GM21381 (cell line): ENCODE results near the gene CCNL1.
"Not testable (repeated sequence)": the region's sequence is repeated elsewhere in the genome, so short reads cannot be mapped to it uniquely, and the experiment has no call there.

Source experiments
- ATAC-seq: cut with Tn5 transposase; IDR thresholded peaks from one replicate; pipeline ENCODE4 v1.9.1; 2021; ENCODE audit warnings: mild to moderate bottlenecking, moderate library complexity; ENCODE audit not compliant: unreplicated experiment

The CCNL1 gene

GRCh38 chr3:157159762-157160657 lies at the start of gene CCNL1:
Gene CCNL1, minus strand, starts transcription at chr3:157160147. Its CDS starts 53 bp downstream, at chr3:157160094.
- ATAC-seq = peak; percentile 79

DNA sequence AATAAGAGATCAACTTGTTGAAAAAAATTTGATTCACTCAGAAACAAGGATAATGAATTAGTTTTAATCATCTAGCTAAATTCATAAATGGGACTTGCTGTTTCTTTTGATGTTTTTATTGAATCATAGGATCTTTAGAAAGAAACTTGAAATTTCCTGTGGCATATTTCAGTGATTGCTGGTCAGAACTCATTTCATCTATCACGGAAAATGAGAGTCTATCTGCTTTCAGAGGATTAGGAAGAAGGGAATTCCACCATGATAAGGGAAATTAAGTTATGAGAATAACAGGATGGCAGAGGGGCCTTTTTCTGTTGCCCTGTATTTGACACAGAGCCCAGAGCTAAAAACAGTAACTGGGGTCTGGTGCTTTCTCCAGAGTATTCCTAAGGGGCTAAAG lies 44.9 kb upstream of the CCNL1 start:
- no peak for ATAC-seq

DNA sequence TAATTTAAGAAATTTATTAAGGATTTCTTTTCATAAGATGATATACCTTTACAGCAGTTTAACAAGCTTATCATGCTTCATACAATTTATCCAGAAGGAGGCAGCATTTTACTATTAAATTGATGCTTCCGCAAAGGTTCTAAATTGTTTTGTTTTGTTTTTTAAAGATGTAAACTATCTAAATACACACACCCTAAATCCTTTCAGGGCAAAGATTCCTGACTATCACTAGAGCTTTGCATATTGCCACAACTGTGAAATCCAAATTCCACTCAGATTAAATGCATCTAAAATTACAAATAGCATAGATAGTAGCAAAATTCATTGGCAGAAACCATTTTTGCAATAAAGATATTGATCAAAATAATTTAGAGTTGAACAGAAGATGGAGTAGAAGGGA lies 44.5 kb upstream of the CCNL1 start:
- ATAC-seq = no peak

DNA sequence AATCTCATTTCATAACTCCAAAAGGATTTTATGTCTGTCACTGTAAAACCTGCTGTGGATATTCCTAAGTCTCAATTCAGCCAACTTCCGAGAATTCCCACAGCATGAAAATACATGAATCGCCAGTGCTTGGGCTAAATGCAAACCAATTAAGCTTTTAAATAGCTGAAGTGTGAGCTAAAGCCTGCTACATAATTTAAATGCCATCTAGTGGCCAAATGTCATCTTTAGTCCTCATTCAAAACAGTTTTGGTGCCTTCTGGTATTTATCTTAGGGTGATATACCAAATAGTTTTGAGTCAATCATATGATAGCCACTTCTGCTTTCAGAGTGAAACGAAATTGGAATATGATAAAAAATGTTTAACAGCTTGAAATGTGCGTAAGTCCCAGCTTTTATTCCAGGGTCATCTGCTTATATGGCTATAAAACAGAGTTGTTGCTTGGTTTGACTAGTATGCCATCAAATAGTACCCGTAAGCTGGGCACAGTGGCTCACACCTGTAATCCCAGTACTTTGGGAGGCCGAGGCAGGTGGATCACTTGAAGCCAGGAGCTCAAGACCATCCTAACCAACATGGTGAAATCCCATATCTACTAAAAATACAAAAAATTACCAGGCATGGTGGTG lies 41.8 kb upstream of the CCNL1 start:
- no peak for ATAC-seq

- ATAC-seq = no peak
Measured at GRCh38 chr3:157199841-157200240, 39.9 kb upstream of the CCNL1 start.

GRCh38 chr3:157195965-157196364 lies 36.0 kb upstream of the CCNL1 start:
- ATAC-seq = no peak

DNA sequence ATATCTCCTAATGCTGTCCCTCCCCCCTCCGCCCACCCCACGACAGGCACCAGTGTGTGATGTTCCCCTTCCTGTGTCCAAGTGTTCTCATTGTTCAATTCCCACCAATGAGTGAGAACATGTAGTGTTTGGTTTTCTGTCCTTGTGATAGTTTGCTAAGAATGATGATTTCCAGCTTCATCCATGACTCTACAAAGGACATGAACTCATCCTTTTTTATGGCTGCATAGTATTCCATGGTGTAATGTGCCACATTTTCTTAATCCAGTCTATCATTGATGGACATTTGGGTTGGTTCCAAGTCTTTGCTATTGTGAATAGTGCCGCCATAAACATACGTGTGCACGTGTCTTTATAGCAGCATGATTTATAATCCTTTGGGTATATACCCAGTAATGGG lies 31.2 kb upstream of the CCNL1 start:
- ATAC-seq = not testable (repeated sequence)

DNA sequence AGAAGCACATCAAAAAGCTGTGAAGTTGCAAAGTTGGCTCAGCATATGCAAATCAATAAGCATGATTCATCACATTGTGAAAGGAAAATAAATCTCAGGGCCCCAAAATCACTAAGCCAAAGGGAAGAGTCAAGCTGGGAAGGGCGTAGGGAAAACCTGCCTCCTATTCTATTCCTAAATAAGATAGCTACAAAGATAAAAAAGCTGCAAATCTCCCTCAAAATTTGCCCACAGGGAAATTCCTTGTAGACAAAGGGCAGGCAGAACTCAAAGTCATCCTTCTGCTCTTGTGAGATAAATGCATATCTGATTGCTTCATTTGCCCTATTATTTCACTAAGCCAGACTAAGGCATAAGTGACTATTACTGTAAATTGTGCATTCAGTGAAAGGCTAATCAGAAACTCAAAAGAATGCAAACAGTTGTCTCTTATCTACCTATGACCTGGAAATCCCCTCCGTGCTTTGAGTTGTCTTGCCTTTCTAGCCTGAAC lies 30.5 kb upstream of the CCNL1 start:
- ATAC-seq = no peak

DNA sequence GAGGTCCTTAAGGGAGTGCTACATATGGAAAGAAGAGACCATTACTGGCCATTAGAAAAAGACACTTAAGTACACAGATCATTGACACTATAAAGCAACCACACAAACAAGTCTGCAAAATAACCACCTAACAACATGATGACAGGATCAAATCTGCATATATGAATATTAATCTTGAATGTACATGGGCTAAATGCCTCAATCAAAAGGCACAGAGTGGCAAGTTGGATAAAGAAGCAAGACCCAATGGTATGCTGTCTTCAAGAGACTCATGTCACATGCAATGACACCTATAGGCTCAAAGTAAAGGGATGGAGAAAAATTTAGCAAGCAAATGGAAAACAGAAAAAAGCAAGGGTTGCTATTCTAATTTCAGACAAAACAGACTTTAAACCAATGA lies 28.4 kb upstream of the CCNL1 start:
- ATAC-seq = no peak

- ATAC-seq = no peak
Measured at GRCh38 chr3:157182879-157183278, 22.9 kb upstream of the CCNL1 start.

DNA sequence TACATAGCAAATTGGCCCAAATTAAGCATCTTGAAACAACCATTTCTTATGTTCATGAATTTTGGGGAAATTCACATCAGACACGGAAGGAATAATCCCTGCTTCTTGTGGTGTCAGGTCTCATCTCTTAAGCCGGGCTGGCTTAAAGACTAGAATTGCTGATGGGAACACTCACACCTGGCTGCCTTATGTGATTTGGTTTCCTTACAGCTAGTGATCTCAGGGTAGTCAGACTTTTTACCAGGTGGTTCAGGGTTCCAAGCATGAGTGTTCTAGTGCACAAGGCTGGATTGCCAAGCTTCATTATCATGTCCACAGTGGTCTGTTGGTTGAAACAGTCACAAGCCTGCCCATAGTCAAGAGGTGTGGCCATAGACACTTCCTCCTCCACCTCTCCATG lies 20.3 kb upstream of the CCNL1 start:
- no peak for ATAC-seq

GRCh38 chr3:157179365-157179803 lies 19.4 kb upstream of the CCNL1 start:
- no peak for ATAC-seq

GRCh38 chr3:157178503-157179364 lies 18.8 kb upstream of the CCNL1 start:
- not testable (repeated sequence) for ATAC-seq

GRCh38 chr3:157177801-157178453 lies 18.0 kb upstream of the CCNL1 start:
- ATAC-seq = not testable (repeated sequence)

DNA sequence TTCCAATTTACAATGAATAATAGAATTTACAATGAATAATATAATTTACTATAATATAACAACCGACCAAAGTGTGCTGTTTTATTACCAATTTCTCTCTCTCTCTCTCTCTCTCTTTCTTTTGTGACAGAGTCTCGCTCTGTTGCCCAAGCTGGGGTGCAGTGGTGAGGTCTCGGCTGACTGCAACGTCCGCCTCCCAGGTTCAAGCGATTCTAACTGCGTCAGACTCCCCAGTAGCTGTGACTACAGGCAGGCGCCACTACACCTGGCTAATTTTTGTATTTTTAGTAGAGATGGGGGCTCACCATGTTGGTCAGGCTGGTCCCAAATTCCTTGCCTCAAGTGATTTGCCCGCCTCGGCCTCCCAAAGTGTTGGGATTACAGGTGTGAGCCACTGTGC lies 17.0 kb upstream of the CCNL1 start:
- no peak for ATAC-seq

- ATAC-seq = no peak
Measured at GRCh38 chr3:157175691-157176507, 16.0 kb upstream of the CCNL1 start.

DNA sequence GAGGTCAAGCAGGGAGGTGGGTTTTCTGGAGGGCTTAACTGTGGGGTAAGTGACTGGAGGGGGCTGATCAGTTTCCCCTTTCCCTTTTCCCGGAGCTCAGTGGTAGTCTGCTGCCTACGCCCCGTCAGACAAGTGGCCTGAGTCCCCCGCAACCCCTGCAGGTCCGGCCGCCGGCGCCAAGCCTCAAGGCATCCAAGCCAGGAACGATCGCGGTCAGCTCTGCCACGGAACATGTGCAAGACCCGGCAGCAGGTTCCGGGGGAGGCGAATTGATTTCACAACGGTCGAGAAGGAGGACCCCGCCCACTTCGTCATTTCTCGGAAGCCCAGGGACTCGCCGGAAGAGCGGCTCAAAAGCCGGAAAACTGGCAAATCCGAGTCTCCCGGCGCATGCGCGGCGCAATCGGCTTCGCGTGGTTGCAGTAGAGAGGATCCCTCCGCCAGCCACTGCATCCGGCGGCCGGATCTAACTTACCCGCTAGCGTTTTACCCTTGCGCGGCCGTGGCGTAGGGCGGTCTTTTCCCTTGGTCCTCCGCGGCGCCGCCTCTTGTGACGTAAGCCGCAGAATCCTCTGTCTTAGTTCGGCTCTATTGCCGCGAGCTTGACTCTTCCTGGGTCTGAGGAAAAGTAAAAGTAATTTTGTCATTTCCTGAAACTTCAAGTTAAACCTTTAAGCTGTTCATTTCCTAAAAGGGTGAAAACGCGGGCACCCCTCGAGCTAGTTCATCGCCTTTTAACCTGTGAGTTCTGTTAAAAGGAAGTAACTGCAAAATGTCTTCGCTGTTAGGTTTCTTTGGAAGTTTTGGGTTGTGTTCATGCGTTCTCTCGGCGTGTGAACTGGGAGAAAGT lies 14.9 kb upstream of the CCNL1 start:
- ATAC-seq = peak; percentile 94

DNA sequence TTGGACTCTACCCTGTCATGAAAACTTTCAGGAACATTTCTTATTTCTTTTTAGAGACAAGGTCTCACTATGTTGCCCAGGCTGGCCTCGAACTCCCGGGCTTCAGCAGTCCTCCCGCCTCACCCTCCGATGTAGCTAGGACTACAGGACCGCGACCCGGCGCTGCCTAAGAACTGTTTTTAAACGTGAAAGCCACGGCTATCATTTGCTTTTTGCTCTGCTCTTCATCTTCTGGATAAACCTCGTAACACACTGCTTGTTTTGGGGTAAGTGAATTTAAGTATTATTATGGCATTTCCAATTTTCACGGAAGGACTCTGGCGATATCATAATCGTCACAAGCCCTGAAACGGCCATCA lies 14.3 kb upstream of the CCNL1 start:
- ATAC-seq = peak; percentile 6

DNA sequence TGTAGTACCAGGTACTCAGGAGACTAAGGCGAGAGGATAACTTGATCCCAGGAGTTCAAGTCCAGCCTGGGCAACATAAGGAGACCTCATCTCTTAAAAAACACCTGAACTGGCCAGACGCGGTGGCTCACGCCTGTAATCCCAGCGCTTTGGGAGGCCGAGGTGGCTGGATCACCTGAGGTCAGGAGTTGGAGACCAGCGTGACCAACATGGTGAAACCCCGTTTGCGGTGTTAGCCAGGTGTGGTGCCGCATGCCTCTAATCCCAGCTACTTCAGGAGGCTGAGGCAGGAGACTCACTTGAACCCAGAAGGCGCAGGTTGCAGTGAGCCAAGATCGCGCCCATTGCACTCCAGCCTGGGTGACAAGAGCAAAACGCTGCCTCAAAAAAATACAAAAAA lies 13.4 kb upstream of the CCNL1 start:
- ATAC-seq = not testable (repeated sequence)
